ENCODE measurements around the gene KLHL30.

KLHL30 gene

DNA sequence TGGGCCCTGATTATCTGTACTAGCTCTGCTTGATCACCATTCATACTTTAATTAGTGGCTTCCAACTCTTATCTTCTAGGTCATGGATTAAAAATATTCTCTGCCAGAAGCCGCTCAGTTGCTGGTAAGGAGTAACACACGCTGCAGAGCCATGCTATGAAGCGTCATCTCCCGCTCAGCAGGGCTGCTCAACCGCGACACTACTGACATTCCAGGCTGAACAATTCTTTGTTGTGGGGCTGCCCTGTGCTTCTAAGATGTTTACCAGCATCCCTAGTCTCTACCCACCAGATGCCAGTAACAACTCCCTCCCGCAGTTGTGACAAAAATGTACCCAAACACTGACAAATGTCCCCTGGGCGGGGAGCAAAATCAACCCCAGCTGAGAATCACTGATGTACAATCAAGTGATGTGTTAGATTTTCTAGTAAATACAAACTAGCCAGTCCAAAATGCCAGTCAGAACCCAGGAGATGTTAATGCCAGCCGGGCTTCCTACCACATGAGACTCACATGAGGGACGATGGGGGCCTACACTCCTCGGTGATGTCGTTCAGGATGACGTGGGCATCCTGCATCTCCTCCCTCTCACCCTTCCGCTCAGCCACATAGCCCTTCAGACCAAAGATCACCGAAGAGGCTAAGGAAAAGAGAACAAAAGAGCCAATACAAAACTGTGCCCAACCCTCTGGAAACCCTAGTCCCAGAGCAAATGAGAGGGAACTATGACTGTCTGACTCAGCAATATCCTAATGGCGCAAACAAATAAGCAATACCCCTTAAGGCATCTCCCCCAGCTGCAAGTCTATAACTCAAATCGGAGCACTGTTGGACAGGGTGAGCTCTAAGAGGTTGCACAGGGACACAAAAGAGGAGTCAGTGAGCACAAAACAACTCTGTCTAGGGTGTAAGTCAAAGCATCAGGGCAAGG lies 49.4 kb downstream of the KLHL30 start:
- ATAC-seq (no peak), DNase-seq (no peak)

DNA sequence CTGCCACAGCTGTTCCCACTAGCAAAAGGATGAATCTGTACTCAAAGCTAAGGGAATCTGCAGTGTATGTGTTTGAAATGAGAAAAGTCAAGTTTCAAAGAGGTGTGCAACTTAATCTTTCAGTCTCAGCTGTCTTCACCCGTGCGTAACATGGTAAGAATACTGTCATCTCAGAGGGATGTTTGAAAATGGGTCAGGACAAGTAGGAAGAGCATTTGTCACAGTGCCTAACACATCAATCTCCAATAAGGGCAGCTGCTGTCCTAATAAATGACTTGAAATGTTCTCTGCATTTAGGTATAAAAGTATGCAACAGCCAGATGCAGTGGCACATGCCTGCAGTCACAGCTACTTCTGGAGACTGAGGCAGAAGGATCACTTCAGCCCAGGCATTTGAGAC lies 52.0 kb downstream of the KLHL30 start:
- ATAC-seq (no peak), DNase-seq (no peak)
